Endothelial cell of umbilical vein (primary cell): ENCODE results near the gene PHTF1.

Source experiments
- EZH2 ChIP-seq: IDR thresholded peaks from 2 replicates; pipeline ENCODE4 v1.6.1; 2012; ENCODE audit warnings: borderline replicate concordance, low read depth, mild to moderate bottlenecking, moderate library complexity, low read length, inconsistent platforms; ENCODE audit not compliant: severe bottlenecking
- FOS ChIP-seq: IDR thresholded peaks from 2 replicates; pipeline ENCODE4 v1.6.1; 2011; ENCODE audit warnings: mild to moderate bottlenecking, low read length, moderate library complexity, borderline replicate concordance; ENCODE audit not compliant: insufficient read depth
- GATA2 ChIP-seq: IDR thresholded peaks from 2 replicates; pipeline ENCODE4 v1.7.0; 2011; ENCODE audit warnings: low read depth, mild to moderate bottlenecking, moderate library complexity, mixed read lengths, low read length; ENCODE audit not compliant: insufficient read length, insufficient read depth
- JUN ChIP-seq: IDR thresholded peaks from 2 replicates; pipeline ENCODE4 v1.6.1; 2011; ENCODE audit warnings: borderline replicate concordance, low read depth; ENCODE audit not compliant: insufficient read length, insufficient read depth
- MAX ChIP-seq: IDR thresholded peaks from 2 replicates; pipeline ENCODE4 v1.6.1; 2011; ENCODE audit not compliant: insufficient read depth, insufficient read length
- MYC ChIP-seq: IDR thresholded peaks from one replicate; pipeline ENCODE4 v1.6.1; 2011; ENCODE audit warnings: mild to moderate bottlenecking, low read depth, low read length
- POLR2A ChIP-seq: IDR thresholded peaks from 2 replicates; pipeline ENCODE4 v1.6.1; 2012; ENCODE audit warnings: low read depth, mild to moderate bottlenecking, control low read depth, low read length
- POLR2AphosphoS5 ChIP-seq: IDR thresholded peaks from 2 replicates; pipeline ENCODE4 v1.6.1; 2012; ENCODE audit warnings: low read depth, mild to moderate bottlenecking, control low read depth, low read length, moderate library complexity; ENCODE audit not compliant: insufficient read depth
- TF ChIP-seq, protein P1 (sequence below), 2 donors: IDR thresholded peaks; 1 replicate in 1 of 2; 2 replicates in 1 of 2; pipeline ENCODE4 v1.5.1; 2011; ENCODE audit warnings: low read length in 2 of 2, mild to moderate bottlenecking in 2 of 2, moderate library complexity in 2 of 2, control low read depth in 1 of 2, inconsistent platforms in 1 of 2, low read depth in 1 of 2; ENCODE audit not compliant: insufficient read depth in 1 of 2; ENCODE audit errors: extremely low read depth in 1 of 2

- TF ChIP-seq MAX = no peak
- TF ChIP-seq, protein P1, sequence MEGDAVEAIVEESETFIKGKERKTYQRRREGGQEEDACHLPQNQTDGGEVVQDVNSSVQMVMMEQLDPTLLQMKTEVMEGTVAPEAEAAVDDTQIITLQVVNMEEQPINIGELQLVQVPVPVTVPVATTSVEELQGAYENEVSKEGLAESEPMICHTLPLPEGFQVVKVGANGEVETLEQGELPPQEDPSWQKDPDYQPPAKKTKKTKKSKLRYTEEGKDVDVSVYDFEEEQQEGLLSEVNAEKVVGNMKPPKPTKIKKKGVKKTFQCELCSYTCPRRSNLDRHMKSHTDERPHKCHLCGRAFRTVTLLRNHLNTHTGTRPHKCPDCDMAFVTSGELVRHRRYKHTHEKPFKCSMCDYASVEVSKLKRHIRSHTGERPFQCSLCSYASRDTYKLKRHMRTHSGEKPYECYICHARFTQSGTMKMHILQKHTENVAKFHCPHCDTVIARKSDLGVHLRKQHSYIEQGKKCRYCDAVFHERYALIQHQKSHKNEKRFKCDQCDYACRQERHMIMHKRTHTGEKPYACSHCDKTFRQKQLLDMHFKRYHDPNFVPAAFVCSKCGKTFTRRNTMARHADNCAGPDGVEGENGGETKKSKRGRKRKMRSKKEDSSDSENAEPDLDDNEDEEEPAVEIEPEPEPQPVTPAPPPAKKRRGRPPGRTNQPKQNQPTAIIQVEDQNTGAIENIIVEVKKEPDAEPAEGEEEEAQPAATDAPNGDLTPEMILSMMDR (IDR thresholded peaks at IDR 0.05; ENCODE audit: extremely low read depth in 1 of 2, insufficient read depth in 1 of 2, low read depth in 1 of 2, low read length in 2 of 2) = no peak
- no peak for TF ChIP-seq POLR2A
- no peak for TF ChIP-seq POLR2AphosphoS5
- no peak for TF ChIP-seq JUN
- TF ChIP-seq EZH2 = no peak
- TF ChIP-seq MYC = no peak
- TF ChIP-seq FOS = no peak
- no peak for TF ChIP-seq GATA2
Measured at GRCh38 chr1:113659556-113659955, 99.7 kb downstream of the PHTF1 start.
